HG02759 (cell line): ENCODE data around the gene OR4D11.
"Not testable (repeated sequence)": the region's sequence is repeated elsewhere in the genome, so short reads cannot be mapped to it uniquely, and the experiment has no call there.

Source experiments
- ATAC-seq: cut with Tn5 transposase; IDR thresholded peaks from one replicate; pipeline ENCODE4 v1.9.1; 2021; ENCODE audit warnings: mild to moderate bottlenecking, moderate library complexity; ENCODE audit not compliant: unreplicated experiment

OR4D11 gene

GRCh38 chr11:59503276-59503675, at the start of gene OR4D11:
Gene OR4D11 (plus strand): TSS chr11:59503576. CDS start chr11:59503576, 0 bp downstream.
- no peak for ATAC-seq

GRCh38 chr11:59456661-59457060, 46.7 kb upstream of the OR4D11 start, which contains the start of gene OR4D6:
Gene OR4D6 (plus strand): TSS chr11:59456961. CDS start chr11:59456961, 0 bp downstream.
- no peak for ATAC-seq

GRCh38 chr11:59459916-59460315, 43.5 kb upstream of the OR4D11 start:
- ATAC-seq, result no peak

GRCh38 chr11:59463190-59463641, 40.2 kb upstream of the OR4D11 start:
- no peak for ATAC-seq

- ATAC-seq, result no peak
These were observed 30.4 kb upstream of the OR4D11 start, which contains the start of gene OR4D10 for GRCh38 chr11:59473015-59473414. Gene OR4D10 (plus strand): TSS chr11:59473315. CDS start chr11:59477430, 4,115 bp downstream.

GRCh38 chr11:59475176-59475575, 28.2 kb upstream of the OR4D11 start:
- no peak for ATAC-seq

GRCh38 chr11:59479906-59480305, 23.5 kb upstream of the OR4D11 start:
- ATAC-seq, result no peak

- no peak for ATAC-seq
These were observed 23.0 kb upstream of the OR4D11 start for GRCh38 chr11:59480359-59480758.

- ATAC-seq, result no peak
These were observed 1.4 kb upstream of the OR4D11 start for GRCh38 chr11:59501931-59502330.

- no peak for ATAC-seq
These were observed 7.7 kb downstream of the OR4D11 start, which contains the start of gene OR4D9 for GRCh38 chr11:59510941-59511589. Gene OR4D9 (plus strand): TSS chr11:59511539. CDS start chr11:59514913, 3,374 bp downstream.

GRCh38 chr11:59511675-59512074, 8.3 kb downstream of the OR4D11 start:
- ATAC-seq, result no peak

- ATAC-seq, result not testable (repeated sequence)
These were observed 16.8 kb downstream of the OR4D11 start for GRCh38 chr11:59520139-59520538.

- ATAC-seq, result no peak
These were observed 17.4 kb downstream of the OR4D11 start for GRCh38 chr11:59520741-59521140.

GRCh38 chr11:59523541-59523940, 20.2 kb downstream of the OR4D11 start:
- ATAC-seq, result no peak

- ATAC-seq, result no peak
These were observed 25.3 kb downstream of the OR4D11 start for GRCh38 chr11:59528711-59529110.

GRCh38 chr11:59532620-59533019, 29.2 kb downstream of the OR4D11 start:
- no peak for ATAC-seq

GRCh38 chr11:59534676-59535075, 31.3 kb downstream of the OR4D11 start:
- ATAC-seq, result no peak

- no peak for ATAC-seq
These were observed 38.9 kb downstream of the OR4D11 start for GRCh38 chr11:59542142-59542810.

GRCh38 chr11:59543713-59544112, 40.3 kb downstream of the OR4D11 start:
- not testable (repeated sequence) for ATAC-seq

GRCh38 chr11:59544869-59545178, 41.4 kb downstream of the OR4D11 start:
- no peak for ATAC-seq

GRCh38 chr11:59545179-59546020, 42.0 kb downstream of the OR4D11 start:
- ATAC-seq, result no peak
